ENCODE results near the gene DLGAP1.

The DLGAP1 gene

GRCh38 chr18:3995476-3996102, 459.5 kb downstream of the DLGAP1 start:
- no peak for DNase-seq (ENCODE audit: low spot score)

- DNase-seq (ENCODE audit: low spot score), result no peak
Measured at GRCh38 chr18:3993941-3994687, 461.0 kb downstream of the DLGAP1 start.

- DNase-seq (ENCODE audit: low spot score), result no peak
Measured at GRCh38 chr18:3985664-3986063, 469.4 kb downstream of the DLGAP1 start.

DNA sequence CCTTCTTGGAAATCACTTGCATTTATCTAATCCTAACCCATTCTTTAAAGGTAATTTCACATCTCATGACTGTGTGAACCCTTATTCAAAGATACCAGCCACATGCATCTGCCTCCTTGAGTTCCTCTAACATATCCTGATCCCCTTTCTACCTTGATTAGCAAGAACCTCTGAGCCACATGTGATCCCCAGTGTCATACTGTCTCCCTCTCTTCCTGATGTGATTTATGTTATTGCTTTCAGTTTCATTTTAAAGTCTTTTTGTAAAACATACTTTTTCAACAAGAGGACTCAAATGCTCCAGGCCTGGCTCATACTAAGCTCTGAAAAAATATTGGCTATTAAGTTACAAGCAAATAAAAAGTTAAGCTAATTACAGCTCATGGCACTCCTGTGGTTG, 470.1 kb downstream of the DLGAP1 start:
- DNase-seq (ENCODE audit: low spot score), result no peak

- DNase-seq (ENCODE audit: low spot score), result no peak
Measured at GRCh38 chr18:3984163-3984757, 470.8 kb downstream of the DLGAP1 start.

DNA sequence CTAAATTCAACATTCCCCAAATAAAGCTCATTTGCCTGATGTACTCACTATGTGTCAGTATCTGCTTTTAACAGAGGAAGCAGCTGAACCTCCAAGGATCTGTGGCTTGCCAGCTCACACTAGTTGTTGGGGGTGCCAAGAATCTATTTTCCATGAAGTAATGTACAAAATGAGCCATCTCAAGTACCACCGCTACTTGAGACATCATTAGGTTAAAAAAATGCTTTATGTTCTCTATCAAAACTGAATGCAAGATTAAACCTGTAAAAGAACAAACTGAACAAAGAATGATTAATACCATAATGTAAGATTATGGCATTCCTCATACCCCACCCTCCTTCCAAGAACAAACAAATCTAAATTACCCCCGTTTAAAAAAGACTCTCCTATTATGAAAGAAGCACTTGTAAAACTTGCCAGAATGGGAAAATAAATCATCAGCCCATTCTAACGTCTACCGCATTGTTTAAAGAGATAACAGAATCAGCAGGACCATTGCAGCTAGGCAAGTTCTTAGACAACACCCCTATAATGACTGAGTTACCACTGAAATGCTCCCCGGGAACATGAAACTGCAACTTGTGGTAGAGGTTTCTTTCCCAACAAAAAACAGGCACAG, 471.6 kb downstream of the DLGAP1 start:
- DNase-seq (ENCODE audit: low spot score), result no peak

- DNase-seq (ENCODE audit: low spot score), result no peak
Measured at GRCh38 chr18:3982541-3982940, 472.6 kb downstream of the DLGAP1 start.

DNA sequence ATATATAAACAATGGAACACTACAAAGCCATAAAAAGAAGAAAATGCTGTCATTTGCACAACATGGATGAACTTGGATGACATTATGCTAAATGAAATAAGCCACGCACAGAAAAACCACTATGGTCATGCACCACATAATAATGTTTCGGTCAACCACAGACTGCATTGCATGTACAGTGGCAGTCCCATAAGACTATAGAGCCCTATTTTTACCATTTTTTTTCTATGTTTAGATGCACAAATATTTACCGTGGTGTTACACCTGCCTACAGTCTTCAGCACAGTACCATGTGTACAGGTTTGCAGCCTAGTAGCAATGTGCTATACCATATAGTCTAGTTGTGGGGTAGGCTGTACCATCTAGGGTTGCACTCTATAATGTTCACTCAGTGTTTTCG, 476.1 kb downstream of the DLGAP1 start:
- DNase-seq (ENCODE audit: low spot score), result no peak

DNA sequence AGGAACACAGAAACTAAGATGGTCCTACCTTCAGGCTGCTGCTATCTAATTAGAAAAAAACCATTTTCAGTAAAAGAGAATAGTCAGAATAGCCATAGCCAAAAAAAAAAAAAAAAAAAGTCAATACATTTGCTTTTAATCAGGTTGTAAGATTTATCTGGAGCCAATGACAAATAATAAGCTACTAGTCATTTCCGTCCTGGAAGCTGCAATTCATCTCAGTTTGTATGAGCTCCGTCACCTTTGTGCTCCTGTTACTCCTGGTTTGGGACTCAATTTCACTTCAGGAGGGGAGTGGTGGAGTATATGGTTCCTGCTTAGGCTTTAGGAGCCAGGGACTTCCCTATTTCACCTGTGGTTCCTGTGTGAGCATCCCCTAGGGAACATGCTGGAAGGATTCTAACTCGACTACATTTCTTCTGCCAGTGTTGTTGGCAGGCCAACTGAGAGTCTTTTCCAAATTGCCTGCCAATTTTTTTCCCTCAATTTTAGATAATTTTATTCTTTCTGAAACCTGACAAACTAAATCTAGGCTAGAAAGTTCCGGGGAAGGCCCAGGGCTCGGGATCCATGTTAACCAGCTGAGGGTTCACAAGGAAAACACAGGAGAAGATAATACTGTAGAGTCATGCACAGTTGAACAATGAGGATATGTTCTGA, 481.8 kb downstream of the DLGAP1 start:
- no peak for DNase-seq (ENCODE audit: low spot score)

DNA sequence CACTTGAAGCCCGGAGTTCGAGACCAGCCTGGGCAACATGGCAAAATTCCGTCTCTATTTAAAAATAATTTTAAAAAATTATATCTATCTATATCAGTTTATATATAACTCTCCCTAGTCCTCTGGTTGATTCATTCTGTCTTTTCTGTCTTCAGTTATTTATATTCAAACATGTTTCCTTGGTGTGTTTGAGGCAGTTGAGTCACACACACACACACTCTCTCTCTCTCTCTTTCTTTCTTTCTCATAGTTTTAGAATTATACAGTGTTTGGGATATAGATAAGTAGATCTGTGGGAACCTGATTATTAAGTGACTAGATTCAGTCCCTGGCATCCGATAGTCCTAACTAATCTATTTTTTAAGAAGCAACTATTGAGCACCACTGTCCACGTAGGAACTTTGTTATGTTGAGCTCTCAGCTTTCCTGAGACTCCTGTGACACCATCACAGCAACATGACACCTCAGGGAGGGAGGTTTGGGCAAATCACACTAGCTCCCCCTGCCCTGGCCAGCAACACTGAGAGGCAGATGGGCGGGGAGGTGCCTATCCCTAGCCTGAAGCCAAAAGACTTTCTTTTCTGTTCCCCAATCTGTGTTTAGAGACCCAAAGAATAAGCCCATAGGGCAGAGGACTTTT, 482.7 kb downstream of the DLGAP1 start:
- DNase-seq (ENCODE audit: low spot score), result no peak

DNA sequence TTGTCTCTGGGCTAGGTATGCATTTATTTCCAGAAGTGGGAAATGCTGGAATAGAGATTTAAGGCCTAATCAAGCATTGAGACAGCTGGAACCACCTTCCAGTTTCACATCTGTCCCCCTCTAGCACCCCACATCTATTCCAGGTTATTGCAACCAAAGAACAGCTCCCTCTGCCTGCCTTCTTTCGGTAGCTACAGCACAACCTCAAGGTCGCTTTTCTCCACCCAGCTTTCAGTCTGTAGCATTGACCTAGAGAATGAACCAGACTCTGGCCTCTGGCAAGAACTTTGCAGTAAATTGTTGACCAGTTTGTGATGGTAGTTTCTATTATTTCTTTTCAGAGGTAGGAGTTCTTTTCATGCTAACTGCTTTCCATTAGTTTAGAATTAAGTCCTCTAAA, 484.2 kb downstream of the DLGAP1 start:
- no peak for DNase-seq (ENCODE audit: low spot score)

- no peak for DNase-seq (ENCODE audit: low spot score)
Measured at GRCh38 chr18:3967359-3968180, 487.5 kb downstream of the DLGAP1 start.

GRCh38 chr18:3966642-3967358, 488.3 kb downstream of the DLGAP1 start:
- no peak for DNase-seq (ENCODE audit: low spot score)

GRCh38 chr18:3966246-3966641, 488.9 kb downstream of the DLGAP1 start:
- no peak for DNase-seq (ENCODE audit: low spot score)

GRCh38 chr18:3960977-3961376, 494.1 kb downstream of the DLGAP1 start:
- no peak for DNase-seq (ENCODE audit: low spot score)

- DNase-seq (ENCODE audit: low spot score), result no peak
Measured at GRCh38 chr18:3960142-3960541, 495.0 kb downstream of the DLGAP1 start.

DNA sequence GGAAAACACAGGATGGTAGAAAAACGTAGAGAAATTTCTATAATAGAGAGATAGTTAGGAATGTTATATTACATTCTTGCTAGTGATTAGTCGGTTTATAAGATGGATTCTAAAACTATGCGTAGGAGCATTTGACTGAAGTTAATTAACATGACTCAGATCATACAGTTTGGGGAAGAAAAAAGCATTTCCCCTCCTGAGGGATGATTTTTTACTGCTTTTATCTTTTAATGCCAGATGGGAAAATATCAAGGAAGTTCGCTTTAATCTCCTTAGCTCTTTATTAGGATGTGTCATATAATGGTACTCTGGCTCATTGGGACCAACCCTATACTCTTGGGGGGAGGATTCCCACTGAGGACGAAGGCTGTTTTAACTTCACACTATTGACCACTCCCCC, 503.1 kb downstream of the DLGAP1 start:
- DNase-seq (ENCODE audit: low spot score), result no peak

GRCh38 chr18:3950668-3951404, 504.3 kb downstream of the DLGAP1 start:
- DNase-seq (ENCODE audit: low spot score), result no peak

DNA sequence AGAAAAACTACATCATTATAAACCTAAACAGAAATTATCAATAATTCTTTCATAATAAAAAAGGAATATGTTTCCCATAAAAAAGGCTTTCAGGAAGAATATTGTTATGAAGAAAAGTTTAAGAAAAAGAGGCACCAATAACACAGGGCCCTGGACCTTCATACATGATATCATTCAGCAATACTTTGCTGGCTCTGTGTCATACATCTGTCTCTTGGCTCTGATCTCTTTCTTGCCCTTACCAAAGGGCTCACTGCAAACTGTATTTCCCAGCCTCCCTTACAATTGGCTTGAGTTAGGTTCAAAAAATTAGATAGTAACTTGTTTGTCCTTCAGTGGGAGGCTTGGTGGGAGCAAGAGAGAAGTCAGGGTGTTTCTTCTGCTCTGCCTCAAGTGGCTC, 506.1 kb downstream of the DLGAP1 start:
- no peak for DNase-seq (ENCODE audit: low spot score)

DNA sequence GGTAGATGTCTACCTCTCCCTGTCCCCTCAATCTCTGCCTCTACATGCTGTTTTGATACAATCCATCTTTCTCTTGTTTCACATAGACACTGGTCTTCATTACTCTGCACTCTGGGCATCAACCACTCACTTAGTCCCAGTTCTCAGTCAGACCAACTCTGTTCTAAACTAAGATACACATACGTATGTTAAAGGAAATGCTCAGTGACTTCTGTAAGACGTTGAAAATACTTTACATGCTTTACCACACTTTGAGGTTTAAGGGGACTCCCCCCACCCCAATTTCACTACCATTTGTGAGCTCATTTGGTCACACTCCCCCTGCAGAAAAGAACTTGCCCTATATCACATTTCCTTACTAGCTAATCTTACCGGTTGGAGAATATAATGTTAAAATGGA, 507.7 kb downstream of the DLGAP1 start:
- DNase-seq (ENCODE audit: low spot score), result no peak

Measured in left forelimb (tissue), 1 donor.